Right ventricle myocardium inferior (tissue), 1 donor: ENCODE measurements around the gene TTC39B. TPM values are rescaled to one million over a fixed set of nuclear protein-coding genes. Genes with fewer than 3 reads are reported as not detected.
A peak's percentile ranks its signal among the peaks of the same experiment; 100 is the strongest.
"Not testable (repeated sequence)": the region's sequence is repeated elsewhere in the genome, so short reads cannot be mapped to it uniquely, and the experiment has no call there.

Source experiments
- ATAC-seq: fragments of 200-7000 bp; cut with Tn5 transposase; one replicate; pipeline ENCODE4 v1.9.1; 2020; ENCODE audit warnings: mild to moderate bottlenecking, moderate library complexity
- DNase-seq: peaks from one replicate; pipeline ENCODE4 v3.0.0; 2021; ENCODE audit errors: missing footprints
- intact Hi-C: fragments of 100-400 bp; cut with DNase I; formaldehyde crosslinking; loops from one replicate; pipeline ENCODE4 v1.11.0; 2022
- long read RNA-seq: library from polyadenylated mRNA; unstranded; transcript quantifications from one replicate; pipeline ENCODE4 v2.0.0, GENCODE V29; 2021
- total RNA-seq: library from RNA; stranded (reverse); fragmentation: NEBNext Ultra II Directional; extraction: Animal tissue kit (Norgen Biotek cat#: 25700); gene quantifications from one replicate; pipeline ENCODE4 v1.2.1, GENCODE V29; 2021
- donor health status: DM: no; HTN: yes; CAD: no; lungs with severe emphysema.

The TTC39B gene
- 1.9 TPM for total RNA-seq
- long read RNA-seq = 0 reads

DNA sequence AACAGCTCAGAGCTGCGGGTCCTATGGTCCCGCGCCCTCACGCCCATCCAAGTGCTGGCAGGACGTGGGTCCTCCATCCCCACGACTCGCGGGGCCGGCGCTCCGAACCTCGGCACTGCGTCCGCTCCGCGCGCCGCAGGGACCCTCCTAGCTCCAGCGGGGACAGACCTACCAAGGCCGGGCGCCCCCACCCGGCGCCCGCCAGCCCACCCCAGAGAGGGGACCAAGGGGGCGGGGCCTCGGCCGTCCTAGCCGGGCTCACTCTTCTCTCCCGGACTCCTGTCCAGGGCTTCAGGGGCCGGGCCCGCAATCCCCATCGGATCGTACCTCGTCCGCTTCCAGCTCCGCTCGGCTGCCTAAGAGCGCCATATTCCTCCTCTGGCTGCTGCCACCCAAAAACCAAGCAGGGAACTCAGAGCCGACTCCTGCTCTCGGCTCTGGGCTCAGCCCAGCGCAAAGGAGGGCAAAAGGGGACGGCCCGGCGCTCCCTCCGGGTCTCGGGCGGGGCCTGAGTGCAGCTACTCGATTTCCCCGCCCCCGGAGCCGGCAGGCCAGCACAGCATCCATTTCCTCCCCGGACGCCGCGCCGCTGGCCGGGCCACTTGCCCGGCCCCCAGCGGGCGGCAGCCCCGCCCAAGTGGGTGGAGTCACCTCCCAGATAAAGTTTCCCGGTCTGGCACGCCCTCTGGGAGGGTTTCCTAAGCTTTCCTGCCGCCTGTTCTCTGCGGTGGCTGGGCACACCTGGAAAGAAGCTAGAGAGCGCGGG is at the start of gene TTC39B:
Gene TTC39B, minus strand, starts transcription at position 460 of the 766 bp plus-strand sequence. Its CDS starts 91 bp downstream, at position 369.
- DNase-seq = peak; percentile 97
- ATAC-seq = peak; percentile 99
- intact Hi-C loops = loop anchor here (5.0 kb wide), 2 partner anchors 95 to 115 kb away; partner anchors contain the start of gene SNAPC3

DNA sequence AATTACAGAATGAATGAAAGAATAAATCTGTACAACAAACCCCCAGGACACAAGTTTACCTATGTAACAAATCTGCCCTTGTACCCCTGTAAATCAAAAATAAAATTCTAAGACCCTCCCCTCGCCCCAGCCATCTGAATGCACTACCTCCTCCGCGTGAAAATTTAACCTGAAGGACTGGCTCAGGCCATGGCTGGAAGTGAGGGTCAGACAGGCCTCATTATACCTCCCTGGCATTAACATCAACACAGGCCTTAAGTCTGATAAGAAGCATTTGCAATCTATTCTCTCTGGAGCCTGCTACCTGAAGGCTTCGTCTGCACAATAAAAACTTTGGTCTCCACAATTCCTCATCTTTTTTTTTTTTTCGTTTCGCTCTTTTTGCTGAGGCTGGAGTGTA is 48.7 kb upstream of the TTC39B start:
- ATAC-seq = no peak
- intact Hi-C loops = no loop called here

DNA sequence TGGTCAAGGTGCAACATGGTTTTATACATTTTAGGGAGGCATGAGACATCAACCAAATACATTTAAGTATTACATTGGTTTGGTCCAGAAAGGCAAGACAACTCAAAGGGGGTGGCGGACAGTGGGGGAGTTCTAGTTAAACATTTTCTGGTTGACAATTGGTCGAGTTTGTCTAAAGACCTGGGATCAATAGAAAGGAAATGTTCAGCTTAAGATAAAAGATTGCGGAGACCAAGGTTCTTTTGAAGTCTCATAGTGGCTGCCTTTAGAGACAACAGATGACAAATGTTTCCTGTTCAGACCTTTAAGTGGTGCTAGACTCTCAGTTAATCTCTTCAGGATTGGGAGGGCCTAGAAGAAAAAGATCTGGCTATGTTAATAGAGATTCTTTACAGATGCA is 47.7 kb upstream of the TTC39B start:
- intact Hi-C loops = no loop called here
- DNase-seq (no peak), ATAC-seq (no peak)

More for the DNA sequence above, 48.7 kb upstream of the TTC39B start:
- no peak for DNase-seq

DNA sequence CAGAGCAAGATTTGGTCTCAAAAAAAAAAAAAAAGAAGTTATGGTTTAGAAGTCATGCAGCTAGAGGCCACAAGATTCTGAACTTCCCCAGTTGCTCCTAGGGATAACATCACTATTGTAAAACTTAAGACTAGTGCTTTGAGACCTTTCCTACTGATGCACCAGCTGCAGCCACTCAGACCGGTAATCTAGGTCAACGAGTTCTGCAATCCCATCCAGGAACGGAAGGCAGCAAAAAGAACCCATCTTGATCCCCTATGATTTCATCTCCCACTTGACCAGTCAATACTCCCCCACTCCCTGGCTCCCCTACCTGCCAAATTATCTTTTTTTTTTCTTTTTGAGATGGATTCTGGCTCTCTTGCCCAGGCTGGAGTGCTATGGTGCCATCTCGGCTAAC is 46.9 kb upstream of the TTC39B start:
- intact Hi-C loops = no loop called here
- ATAC-seq (no peak), DNase-seq (no peak)

DNA sequence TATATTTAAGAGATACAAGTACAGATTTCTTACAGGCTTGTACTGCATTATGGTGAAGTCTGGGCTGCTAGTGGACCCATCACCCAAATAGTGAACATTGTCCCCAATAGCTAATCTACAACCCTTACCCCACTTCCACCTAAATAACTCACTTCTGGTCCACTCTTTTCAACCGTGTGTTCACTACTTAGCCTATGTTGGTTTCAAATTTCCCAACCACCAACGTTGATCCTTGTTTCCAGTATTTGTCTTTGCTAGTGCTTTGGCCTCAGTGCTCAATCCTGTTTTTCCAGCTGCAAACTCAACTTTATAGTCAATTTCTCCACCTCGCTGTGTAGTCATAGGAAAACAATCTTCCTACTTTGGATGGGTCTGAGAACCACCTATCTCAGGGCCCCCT is 45.3 kb upstream of the TTC39B start:
- intact Hi-C loops = no loop called here
- no peak for ATAC-seq
- no peak for DNase-seq

DNA sequence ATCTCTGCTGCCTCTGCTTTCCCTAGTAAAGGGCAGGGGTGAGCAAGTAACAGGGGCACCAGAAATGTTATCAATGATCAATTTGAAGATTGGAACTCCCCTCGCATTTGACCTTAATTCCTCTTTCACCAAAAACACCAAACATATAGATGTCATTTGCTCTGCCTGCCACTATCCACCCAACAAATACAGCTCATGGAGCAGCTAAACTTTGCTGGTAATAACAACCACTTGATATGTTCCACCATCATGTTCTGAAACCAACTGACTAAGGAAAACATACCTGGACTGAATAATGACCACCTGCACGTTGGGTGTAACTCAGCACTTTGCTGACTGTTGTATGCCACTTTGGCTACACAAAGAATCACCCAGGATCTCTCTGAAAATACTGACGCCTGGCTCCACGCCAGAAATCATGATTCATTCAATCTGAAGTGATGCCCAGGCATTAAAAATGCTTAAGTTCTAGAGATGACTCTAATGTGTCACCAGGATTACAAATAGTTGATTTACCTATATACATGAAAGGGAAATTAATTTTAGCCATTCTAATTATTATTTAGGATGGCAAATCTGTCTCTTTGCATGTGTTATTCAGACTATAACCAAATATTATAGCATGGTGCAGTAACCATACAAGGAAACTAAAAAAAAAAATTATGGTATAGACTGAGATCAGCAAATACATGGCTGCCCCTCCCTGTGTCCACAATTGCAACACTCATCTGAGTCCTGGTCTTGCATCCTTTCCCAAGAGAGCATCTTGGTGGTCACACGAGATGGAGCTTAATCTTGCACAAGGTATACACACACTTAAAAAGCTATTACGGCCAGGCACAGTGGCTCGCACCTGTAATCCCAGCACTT is 43.1 kb upstream of the TTC39B start:
- DNase-seq = no peak
- intact Hi-C loops = no loop called here
- ATAC-seq = no peak

DNA sequence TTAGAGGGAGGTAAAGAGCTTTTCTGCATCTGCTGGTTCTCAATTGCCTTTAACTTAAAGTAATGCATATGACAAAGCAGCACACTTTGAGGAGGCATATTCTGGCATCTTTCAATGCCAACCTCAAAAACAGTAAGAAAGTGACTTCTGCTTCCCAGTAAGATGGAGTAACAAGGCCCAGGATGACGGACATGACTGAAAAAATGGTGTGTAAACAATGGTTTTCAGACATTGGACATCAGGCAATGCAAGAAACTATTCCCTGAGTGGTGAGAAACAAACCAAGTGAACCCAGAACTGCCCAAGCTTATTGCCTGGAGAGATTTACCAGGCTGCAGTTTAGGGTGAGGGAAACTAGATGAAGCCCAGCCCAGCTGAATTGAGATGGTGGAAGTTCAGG is 39.8 kb upstream of the TTC39B start:
- intact Hi-C loops = no loop called here
- no peak for DNase-seq
- ATAC-seq = no peak

DNA sequence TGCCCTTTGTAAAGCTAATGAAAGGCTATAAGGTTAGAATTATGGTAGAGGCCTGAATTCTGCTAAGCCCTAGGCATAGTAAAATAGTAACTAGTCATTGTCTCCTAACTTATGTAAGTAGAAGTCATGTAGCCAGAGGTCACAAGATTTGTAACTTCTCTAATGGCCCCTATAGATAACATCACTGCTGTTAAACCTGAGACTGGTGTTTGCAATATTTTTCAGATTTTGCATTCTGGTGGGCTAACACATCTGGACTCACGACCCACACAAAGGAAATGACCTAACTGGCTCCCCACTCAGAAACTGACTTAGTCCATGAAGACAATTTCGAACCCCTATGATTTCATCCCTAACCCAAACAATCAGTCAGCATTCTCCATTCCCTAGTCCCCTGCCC is 37.2 kb upstream of the TTC39B start:
- intact Hi-C loops = no loop called here
- ATAC-seq = no peak

DNA sequence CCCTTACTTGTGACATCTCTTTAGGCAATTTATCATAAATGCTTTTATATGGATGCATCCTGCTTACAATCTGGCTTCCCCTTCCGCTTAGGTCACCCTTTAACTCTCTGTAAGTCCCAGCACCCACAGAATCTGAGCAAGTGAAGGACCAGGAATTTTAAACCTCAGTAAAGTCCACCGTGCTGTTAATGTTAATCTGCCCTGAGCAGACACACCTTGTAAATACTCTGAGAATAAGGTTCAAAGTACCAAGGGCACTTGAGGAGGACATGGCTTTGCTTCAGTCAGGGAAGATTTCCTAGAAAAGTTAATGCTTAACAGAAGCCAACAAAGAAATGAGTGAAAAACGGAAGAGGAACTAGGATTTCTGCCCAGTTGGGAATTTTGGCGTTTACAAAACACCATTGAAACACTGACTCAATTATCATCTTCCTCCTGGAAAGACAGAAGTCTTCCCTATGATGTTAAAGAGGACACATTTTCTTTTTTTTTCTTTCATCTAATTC is 26.4 kb upstream of the TTC39B start:
- no peak for ATAC-seq
- intact Hi-C loops = no loop called here
- no peak for DNase-seq

More for the DNA sequence above, 37.2 kb upstream of the TTC39B start:
- DNase-seq = no peak

DNA sequence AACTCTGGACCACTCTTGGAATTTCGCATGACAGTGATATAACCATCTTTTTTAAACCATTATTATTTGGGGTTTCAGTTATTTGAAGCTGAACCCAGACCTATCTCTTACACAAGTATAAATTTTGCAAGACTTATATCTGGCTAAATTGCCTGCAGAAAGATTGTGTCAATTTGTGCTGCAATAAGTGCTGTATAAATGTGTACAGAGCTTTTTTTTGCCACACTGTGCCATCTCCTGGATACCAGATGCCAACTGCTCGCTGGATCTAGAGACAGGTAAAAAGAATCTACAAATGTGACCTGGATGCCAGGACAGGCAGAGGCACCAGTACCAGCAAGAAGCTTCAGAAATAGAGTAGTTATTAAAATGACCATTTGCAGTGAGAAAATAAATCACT is 25.9 kb upstream of the TTC39B start:
- intact Hi-C loops = no loop called here
- ATAC-seq = no peak
- DNase-seq = no peak

DNA sequence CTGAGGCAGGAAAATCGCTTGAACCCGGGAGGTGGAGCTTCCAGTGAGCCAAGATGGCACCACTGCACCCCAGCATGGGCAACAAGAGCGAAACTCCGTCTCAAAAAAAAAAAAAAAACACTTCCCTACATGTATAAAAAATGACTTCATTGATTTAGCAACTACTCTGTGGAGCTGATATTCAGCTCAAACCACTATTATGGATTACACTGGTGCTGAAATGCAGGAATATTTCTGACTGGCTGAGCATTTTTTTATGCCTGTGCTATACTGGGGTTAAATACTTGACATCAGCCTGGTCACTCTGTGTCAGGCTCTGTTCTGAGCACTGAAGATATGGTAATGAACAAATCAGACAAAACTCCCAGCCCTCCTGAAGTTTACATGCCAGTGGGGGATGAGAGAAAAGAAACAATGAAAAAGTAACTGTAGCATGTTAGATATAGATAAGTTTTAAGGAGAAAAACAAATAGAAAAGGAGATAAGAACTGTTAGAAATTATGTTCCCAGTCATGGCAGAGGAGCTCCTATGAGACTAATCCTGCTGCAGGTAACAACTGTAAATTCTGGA is 22.6 kb upstream of the TTC39B start:
- intact Hi-C loops = no loop called here
- no peak for ATAC-seq

DNA sequence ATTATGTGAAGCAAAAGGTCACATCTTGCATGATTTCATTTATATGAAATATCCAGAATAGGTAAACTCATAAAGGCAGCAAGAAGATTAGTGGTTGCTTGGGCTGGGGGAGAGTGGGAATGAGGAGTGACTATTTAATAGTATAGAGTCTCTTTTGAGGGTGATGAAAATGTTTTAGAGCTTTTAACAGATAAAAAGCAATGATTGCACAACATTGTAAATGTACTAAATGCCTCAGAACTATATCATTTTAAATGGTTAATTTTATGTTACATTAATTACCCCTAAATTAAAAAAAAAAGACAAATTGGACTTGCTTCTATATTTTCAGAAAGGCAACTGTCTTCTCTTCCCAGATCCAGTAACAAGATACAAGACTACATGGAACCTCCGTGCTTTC is 21.9 kb upstream of the TTC39B start:
- DNase-seq = no peak
- no peak for ATAC-seq
- intact Hi-C loops = no loop called here

More for the DNA sequence above, 22.6 kb upstream of the TTC39B start:
- no peak for DNase-seq

DNA sequence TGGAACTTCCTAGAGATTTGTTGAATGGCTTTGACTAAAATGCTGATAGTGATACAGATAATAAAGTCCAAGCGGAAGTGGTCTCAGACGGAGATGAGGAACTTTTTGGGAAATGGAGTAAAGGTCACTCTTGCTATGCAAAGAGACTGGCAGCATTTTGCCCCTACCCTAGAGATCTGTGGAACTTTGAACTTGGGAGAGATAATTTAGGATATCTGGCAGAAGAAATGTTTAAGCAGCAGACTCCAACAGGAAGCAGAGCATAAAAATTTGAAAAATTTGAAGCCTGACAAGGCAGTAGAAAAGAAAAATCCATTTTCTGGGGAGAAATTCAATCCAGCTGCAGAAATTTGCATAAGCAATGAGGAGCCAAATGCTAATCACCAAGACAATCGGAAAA is 15.7 kb upstream of the TTC39B start:
- DNase-seq, intact Hi-C loops, ATAC-seq: not testable (repeated sequence)

DNA sequence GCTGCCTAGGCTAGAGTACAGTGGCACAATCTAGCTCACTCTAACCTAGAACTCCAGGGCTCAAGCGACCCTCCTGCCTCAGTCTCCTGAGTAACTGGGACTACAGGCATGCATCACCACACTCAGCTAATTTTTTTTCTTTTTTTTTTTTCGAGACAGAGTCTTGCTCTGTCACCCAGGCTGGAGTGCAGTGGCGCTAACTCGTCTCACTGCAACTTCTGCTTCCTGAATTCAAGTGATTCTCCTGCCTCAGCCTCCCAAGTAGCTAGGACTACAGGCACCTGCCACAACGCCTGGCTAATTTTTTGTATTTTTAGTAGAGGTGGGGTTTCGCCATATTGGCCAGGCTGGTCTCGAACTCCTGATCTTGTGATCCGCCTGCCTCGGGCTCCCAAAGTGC is 12.6 kb upstream of the TTC39B start:
- DNase-seq, intact Hi-C loops, ATAC-seq: not testable (repeated sequence)

DNA sequence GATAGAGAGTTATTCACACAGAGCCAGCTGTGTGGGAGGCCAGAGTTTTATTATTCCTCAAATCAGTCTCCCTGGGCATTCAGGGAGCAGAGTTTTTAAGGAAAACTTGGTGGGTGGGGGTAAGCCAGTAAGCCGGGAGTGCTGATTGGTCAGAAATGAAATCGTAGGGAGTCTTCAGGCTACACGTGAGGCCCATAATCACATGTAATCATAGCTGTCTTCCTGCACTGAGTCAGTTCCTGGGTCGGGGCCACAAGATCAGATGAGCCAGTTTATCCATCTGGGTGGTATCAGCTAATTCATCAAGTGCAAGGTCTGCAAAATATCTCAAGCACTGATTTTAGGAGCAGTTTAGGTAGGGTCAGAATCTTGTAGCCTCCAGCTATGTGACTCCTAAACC is 10.8 kb upstream of the TTC39B start:
- intact Hi-C loops = no loop called here
- ATAC-seq = no peak
- DNase-seq = no peak

DNA sequence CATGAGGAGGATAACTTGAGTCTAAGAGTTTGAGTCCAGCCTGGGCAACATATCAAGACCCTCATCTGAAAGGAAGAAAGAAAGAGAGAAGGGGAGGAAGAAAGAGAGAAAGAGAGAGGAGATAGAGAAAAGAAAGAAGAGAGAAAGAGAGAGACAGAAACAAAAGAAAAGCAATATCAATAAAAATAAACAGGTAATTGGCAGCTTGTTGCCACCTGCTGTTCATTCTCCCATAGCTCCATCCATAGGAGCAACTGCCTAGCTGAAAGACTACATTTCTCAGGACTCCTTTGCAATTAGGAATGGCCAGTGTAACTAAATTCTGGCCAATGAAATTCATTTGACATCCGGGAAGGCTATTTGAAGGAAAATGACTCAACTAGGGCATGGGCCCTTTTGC is 4.6 kb upstream of the TTC39B start:
- ATAC-seq (no peak), DNase-seq (no peak)
- intact Hi-C loops = no loop called here

DNA sequence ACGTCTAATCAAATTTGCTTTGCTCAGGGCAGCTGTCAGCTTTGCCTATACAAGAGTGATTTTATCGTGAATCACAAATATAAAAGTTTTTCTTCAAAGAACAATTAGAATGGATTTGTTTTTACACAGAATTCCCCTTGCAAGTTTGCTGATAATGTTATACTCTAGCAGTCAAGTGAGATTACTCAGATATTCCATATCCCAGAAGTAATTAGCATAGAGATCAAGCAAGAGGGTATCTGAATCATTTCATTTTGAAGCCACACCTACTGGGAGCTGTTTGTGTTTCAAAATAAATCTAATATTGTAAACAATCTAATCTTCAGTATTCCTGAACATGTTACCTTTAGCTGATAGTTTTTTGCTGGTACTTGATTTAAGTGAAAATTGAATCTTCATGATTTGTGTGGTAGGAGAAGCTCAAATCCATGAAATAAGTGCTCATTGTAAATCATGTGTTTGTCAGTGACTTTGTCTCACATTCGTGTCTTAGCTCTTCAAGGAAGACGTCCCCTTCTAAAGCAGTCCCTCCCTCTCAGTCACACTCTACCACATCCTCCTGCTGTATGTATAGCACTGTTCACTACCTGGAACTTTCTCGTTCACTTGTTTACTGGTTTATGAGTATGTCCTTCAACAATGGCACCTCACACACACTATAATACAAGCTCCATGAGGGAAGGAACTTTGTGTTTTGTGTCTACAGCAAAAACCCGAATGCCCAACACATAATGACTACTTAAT is 3.3 kb upstream of the TTC39B start:
- DNase-seq = no peak
- ATAC-seq = no peak
- intact Hi-C loops = no loop called here

DNA sequence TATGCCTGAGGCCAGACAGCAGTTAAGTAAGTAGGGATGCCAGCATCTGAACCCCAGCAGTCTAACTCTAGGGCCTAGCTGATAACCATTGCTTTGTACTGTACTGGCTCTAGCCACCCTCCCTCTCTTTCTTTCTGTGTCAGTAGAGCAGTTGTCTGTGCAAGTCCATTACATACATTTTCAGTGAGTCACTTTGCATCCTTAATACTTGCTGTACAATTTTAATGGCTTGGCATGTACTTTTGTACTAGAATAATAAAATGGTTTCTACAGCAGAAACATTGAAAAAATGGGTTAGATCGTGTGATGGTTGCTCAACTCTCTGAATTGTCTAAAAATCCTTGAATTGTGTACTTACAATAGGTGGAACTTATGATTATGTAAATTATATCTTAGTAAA is 1.5 kb upstream of the TTC39B start:
- ATAC-seq (no peak), DNase-seq (no peak)
- intact Hi-C loops = loop anchor here (5.0 kb wide), 2 partner anchors 96 to 114 kb away; partner anchors contain the start of gene SNAPC3

DNA sequence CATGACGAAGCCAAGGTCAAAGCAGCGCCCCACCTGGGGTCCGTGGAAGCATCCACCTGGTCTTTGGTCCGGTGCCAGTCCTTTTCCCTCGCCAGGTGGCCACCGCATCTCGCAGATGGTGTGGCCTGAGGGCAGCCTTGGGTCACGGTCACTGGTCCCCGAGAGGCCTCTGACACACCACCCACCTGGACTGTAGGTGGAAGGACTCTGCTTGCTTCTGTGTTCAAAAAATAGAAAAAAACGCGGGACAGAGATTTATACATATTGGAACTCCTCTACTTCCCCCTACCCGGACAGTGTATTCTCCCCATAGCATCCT is 466 bp upstream of the TTC39B start:
- DNase-seq = no peak
- intact Hi-C loops = loop anchor here (5.0 kb wide), 2 partner anchors 95 to 115 kb away; partner anchors contain the start of gene SNAPC3
- ATAC-seq = peak; percentile 2
